ENCODE measurements around the gene CCDC201.

- TF ChIP-seq, protein P1, sequence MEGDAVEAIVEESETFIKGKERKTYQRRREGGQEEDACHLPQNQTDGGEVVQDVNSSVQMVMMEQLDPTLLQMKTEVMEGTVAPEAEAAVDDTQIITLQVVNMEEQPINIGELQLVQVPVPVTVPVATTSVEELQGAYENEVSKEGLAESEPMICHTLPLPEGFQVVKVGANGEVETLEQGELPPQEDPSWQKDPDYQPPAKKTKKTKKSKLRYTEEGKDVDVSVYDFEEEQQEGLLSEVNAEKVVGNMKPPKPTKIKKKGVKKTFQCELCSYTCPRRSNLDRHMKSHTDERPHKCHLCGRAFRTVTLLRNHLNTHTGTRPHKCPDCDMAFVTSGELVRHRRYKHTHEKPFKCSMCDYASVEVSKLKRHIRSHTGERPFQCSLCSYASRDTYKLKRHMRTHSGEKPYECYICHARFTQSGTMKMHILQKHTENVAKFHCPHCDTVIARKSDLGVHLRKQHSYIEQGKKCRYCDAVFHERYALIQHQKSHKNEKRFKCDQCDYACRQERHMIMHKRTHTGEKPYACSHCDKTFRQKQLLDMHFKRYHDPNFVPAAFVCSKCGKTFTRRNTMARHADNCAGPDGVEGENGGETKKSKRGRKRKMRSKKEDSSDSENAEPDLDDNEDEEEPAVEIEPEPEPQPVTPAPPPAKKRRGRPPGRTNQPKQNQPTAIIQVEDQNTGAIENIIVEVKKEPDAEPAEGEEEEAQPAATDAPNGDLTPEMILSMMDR (IDR thresholded peaks at IDR 0.05) = peak; percentile 83
- TF ChIP-seq POLR2AphosphoS5 (IDR thresholded peaks at IDR 0.05; ENCODE audit: low read depth, low read length) (no peak), SIN3A (IDR thresholded peaks at IDR 0.05; ENCODE audit: borderline replicate concordance, insufficient read depth, low read depth, low read length) (no peak), TCF7L2 (IDR thresholded peaks at IDR 0.05; ENCODE audit: low read depth, low read length) (no peak)
These were observed 507 bp downstream of the CCDC201 start for GRCh38 chr7:45872116-45873034.

Measured in Panc1 (cell line).